Measurements from ENCODE around the gene C16orf92. TPM values are rescaled to one million over a fixed set of nuclear protein-coding genes. Genes with fewer than 3 reads are reported as not detected.

The C16orf92 gene
- total and polyA plus RNA-seq, 2 of the 8 experiments (the other 6 are each of a cell fraction or from before 2014, with no cell fraction given), result not detected

DNA sequence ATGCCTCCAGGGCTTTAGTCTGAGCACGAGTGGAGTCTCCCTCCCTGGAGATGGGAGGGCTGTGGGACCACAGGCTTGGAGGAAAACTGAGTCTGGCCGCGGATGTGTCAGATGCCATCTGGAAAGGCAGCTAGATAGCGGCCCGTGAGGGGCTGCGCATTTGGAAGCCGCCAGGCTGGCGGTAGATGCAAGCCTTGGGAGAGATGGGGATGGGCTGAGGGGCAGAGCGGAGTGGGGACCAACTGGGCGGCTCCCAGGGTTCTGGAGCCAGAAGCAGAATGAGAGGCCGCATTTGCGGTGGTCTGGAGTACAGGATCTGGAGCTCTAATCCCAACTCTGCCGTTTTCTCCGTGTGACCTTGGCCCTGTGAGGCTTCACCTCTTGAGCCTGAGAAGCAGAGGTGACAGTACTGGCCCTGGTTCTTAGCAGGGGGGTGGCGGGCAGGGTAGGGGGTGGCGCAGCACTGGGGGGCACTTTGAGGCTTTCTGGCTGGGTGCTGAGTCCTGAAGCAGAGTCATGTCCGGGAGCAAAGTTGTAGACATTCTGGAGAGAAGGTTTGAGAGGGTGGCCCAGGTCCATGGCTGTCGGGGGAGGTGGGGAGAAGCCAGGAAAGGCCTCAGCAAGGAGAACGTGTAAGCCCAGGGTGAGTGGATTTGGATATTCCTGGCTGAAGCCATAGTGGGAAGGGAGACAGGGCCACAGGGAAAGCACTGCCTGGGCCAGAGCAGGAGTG is 20.2 kb upstream of the C16orf92 start:
- no peak overlapping the region for H4K8ac ChIP-seq (ENCODE audit: extremely low read depth, insufficient read depth, low read length)
- no peak overlapping the region for H4K5ac ChIP-seq (ENCODE audit: insufficient read length, low read depth, low read length)
- H3K79me1 ChIP-seq (ENCODE audit: low read depth, low read length), result no peaks in the 10 kb centered on the region; the same call in 1 of the 2 replicates
- no peak for DNase-seq (ENCODE audit: low read depth in 1 of 2, low spot score in 2 of 2)
- H2BK20ac ChIP-seq (ENCODE audit: low read length), result no peak overlapping the region
- no peak overlapping the region for H3K4me2 ChIP-seq (ENCODE audit: insufficient read depth in 1 of 2, low read depth in 2 of 2, low read length in 2 of 2)
- no peak overlapping the region for H2BK120ac ChIP-seq (replicated peaks; ENCODE audit: low read depth, low read length)
- ChIA-PET CTCF (ENCODE audit: partially characterized antibody) (interaction anchor here (0.6 to 3.5 kb wide), 10 partner anchors 9 to 144 kb away, joined by 3 to 18 read pairs (median 4); partner anchors contain the start of gene TLCD3B), POLR2A (ENCODE audit: partially characterized antibody) (interaction anchor here (0.9 to 3.2 kb wide), 7 partner anchors 10 to 64 kb away, joined by 3 to 10 read pairs (median 3); partner anchors contain the start of gene C16orf92)
- H3K4me3 ChIP-seq (ENCODE audit: extremely low read depth in 1 of 4, insufficient read depth in 2 of 4, low read depth in 3 of 4, low read length in 4 of 4), result no peak overlapping the region
- H3K27ac ChIP-seq (ENCODE audit: low read depth, low read length), result no peak overlapping the region
- WGBS, 2 experiments (ENCODE audit: extremely low coverage in 1 of 2, insufficient coverage in 1 of 2, insufficient read length in 1 of 2, insufficient replicate concordance in 2 of 2, low coverage in 1 of 2, low lambda C conversion rate in 2 of 2, missing lambda C conversion rate in 1 of 2), result 86% methylated on average over 17 of the region's 19 CpGs; no CpG with 5 or more reads in 1 of the 2 experiments
- H3K27me3 ChIP-seq (replicated peaks in 1 of 4; ENCODE audit: control insufficient read depth in 3 of 4, extremely low read depth in 1 of 4, insufficient read depth in 3 of 4, low read length in 3 of 4), result no peaks in the 10 kb centered on the region
- no peak overlapping the region for H2BK5ac ChIP-seq (ENCODE audit: low read depth, low read length)
- no peak for FAIRE-seq
- no peak overlapping the region for H2AK5ac ChIP-seq (ENCODE audit: low read depth, low read length)
- no peaks in the 10 kb centered on the region for H3K79me2 ChIP-seq (ENCODE audit: control insufficient read depth in 1 of 2, insufficient read depth in 2 of 2, low read length in 2 of 2)
- no peak overlapping the region for H3K14ac ChIP-seq (ENCODE audit: insufficient read length)
- H3K56ac ChIP-seq (replicated peaks; ENCODE audit: insufficient read length, low read depth, low read length), result no peak overlapping the region
- H3K18ac ChIP-seq (ENCODE audit: extremely low read depth, low read length), result no peak overlapping the region
- no peak overlapping the region for H3K9ac ChIP-seq (replicated peaks in 1 of 4; ENCODE audit: extremely low read depth in 1 of 4, low read depth in 3 of 4, low read length in 3 of 4)
- H3K4ac ChIP-seq (replicated peaks; ENCODE audit: insufficient read length, low read depth, low read length), result no peak overlapping the region
- peaks cover 0 to 10% (median 6%) of the 10 kb centered on the region in 4 experiments; a peak in 6 of 8 replicates for H3K36me3 ChIP-seq (ENCODE audit: control insufficient read depth in 2 of 4, insufficient read depth in 4 of 4, low read length in 3 of 4)
- H3K23ac ChIP-seq (ENCODE audit: insufficient read length), result no peak overlapping the region
- H4K20me1 ChIP-seq (replicated peaks in 1 of 2; ENCODE audit: control insufficient read depth in 1 of 2, insufficient read depth in 2 of 2, low read length in 2 of 2), result peaks cover 2 to 10% of the 10 kb centered on the region in 2 experiments
- H2AFZ ChIP-seq (ENCODE audit: low read length), result no peak overlapping the region
- no peak overlapping the region for H4K91ac ChIP-seq (replicated peaks; ENCODE audit: insufficient read length, low read length)
- peaks cover 0 to 10% (median 3%) of the 10 kb centered on the region in 4 experiments; a peak in 5 of 7 replicates for H3K4me1 ChIP-seq (replicated peaks in 1 of 4; ENCODE audit: control insufficient read depth in 3 of 4, insufficient read depth in 4 of 4, low read length in 3 of 4)
- H2BK15ac ChIP-seq (ENCODE audit: low read length), result no peak overlapping the region
- H2BK12ac ChIP-seq (ENCODE audit: low read depth, low read length), result no peak overlapping the region
- no peaks in the 10 kb centered on the region for H3K9me3 ChIP-seq (ENCODE audit: insufficient read depth in 2 of 2, low read depth in 1 of 2, low read length in 1 of 2)
- no peaks in the 10 kb centered on the region for H3K23me2 ChIP-seq (ENCODE audit: low read depth, low read length)
- TF ChIP-seq SP2 (IDR thresholded peaks at IDR 0.05; ENCODE audit: low read length), result no peak
- no peak for TF ChIP-seq GABPA (IDR thresholded peaks at IDR 0.05; ENCODE audit: borderline replicate concordance, insufficient read depth, low read length)
- TF ChIP-seq, protein P1, sequence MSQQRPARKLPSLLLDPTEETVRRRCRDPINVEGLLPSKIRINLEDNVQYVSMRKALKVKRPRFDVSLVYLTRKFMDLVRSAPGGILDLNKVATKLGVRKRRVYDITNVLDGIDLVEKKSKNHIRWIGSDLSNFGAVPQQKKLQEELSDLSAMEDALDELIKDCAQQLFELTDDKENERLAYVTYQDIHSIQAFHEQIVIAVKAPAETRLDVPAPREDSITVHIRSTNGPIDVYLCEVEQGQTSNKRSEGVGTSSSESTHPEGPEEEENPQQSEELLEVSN (IDR thresholded peaks at IDR 0.05), result no peak
- TF ChIP-seq, protein P2, sequence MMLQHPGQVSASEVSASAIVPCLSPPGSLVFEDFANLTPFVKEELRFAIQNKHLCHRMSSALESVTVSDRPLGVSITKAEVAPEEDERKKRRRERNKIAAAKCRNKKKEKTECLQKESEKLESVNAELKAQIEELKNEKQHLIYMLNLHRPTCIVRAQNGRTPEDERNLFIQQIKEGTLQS (IDR thresholded peaks at IDR 0.05; ENCODE audit: insufficient read depth, low read depth, low read length), result no peak
- no peak for TF ChIP-seq BCL11A (IDR thresholded peaks at IDR 0.05; ENCODE audit: low read depth in 2 of 2, low read length in 2 of 2)
- no peak for TF ChIP-seq TCF12 (IDR thresholded peaks at IDR 0.05; ENCODE audit: low read depth, low read length)
- TF ChIP-seq RFX5 (IDR thresholded peaks at IDR 0.05; ENCODE audit: borderline replicate concordance, low read depth, low read length), result no peak
- TF ChIP-seq TAF1 (IDR thresholded peaks at IDR 0.05; ENCODE audit: low read depth, low read length), result no peak
- TF ChIP-seq, protein P3, sequence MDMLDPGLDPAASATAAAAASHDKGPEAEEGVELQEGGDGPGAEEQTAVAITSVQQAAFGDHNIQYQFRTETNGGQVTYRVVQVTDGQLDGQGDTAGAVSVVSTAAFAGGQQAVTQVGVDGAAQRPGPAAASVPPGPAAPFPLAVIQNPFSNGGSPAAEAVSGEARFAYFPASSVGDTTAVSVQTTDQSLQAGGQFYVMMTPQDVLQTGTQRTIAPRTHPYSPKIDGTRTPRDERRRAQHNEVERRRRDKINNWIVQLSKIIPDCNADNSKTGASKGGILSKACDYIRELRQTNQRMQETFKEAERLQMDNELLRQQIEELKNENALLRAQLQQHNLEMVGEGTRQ (IDR thresholded peaks at IDR 0.05; ENCODE audit: low read length), result no peak
- TF ChIP-seq CHD1 (IDR thresholded peaks at IDR 0.05; ENCODE audit: low read depth, low read length), result no peak

Data from H1 (cell line).